Measurements from ENCODE around the gene GGA3.

DNA sequence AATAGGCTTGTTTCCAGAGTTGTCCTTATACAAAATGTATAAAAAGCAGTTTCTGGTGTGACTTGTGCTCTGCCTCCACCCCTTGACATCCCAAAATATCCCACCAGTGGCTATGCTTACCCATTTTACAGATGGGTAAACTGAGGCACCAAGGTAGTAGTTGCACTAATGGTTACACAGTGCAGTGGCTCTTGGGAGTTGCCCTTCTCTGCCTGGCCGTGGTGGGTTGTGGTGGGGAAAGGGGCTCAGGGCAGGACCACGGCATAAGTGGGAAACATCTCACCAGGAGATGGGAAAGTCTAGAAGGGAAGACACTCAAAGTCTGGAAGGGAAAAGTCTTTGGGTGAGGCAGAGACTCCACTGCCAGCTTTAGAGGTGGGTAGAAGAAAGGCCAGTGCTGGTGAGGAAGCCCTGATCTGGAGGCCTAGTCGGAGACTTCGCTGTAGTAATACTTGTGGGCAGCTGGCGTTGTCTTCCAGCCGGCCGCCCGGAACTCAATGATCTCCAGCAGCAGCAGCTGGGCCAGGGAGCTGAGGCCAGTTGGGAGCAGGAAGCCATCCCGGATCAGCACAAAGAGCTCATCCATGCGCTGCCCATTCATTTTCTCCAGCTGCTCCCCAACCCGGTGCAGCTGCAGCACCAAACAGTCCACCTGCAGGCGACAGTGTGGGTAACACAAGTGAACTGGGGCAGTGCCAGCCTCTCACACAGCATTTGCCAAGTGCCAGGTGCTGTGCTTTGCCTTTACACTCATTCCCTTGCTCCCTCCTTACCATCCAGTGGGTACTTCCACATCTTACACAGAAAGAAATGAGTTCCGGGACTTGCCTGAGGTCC lies 5.1 kb upstream of the GGA3 start:
- TF ChIP-seq SMC3 (IDR thresholded peaks at IDR 0.05), result no peak
- TF ChIP-seq, protein P1, sequence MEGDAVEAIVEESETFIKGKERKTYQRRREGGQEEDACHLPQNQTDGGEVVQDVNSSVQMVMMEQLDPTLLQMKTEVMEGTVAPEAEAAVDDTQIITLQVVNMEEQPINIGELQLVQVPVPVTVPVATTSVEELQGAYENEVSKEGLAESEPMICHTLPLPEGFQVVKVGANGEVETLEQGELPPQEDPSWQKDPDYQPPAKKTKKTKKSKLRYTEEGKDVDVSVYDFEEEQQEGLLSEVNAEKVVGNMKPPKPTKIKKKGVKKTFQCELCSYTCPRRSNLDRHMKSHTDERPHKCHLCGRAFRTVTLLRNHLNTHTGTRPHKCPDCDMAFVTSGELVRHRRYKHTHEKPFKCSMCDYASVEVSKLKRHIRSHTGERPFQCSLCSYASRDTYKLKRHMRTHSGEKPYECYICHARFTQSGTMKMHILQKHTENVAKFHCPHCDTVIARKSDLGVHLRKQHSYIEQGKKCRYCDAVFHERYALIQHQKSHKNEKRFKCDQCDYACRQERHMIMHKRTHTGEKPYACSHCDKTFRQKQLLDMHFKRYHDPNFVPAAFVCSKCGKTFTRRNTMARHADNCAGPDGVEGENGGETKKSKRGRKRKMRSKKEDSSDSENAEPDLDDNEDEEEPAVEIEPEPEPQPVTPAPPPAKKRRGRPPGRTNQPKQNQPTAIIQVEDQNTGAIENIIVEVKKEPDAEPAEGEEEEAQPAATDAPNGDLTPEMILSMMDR (IDR thresholded peaks at IDR 0.05), result no peak
- no peak for TF ChIP-seq JUNB (IDR thresholded peaks at IDR 0.05)
- no peak for TF ChIP-seq RFX5 (IDR thresholded peaks at IDR 0.05)
- TF ChIP-seq, protein P2, sequence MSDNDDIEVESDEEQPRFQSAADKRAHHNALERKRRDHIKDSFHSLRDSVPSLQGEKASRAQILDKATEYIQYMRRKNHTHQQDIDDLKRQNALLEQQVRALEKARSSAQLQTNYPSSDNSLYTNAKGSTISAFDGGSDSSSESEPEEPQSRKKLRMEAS (IDR thresholded peaks at IDR 0.05), result no peak
- no peak for TF ChIP-seq POLR2A (IDR thresholded peaks at IDR 0.05; ENCODE audit: low read length)
- no peak for TF ChIP-seq FOSL2 (IDR thresholded peaks at IDR 0.05)
- TF ChIP-seq FOSL2 (CRISPR knock-in tag; IDR thresholded peaks at IDR 0.05), result no peak
- TF ChIP-seq EP300 (IDR thresholded peaks at IDR 0.05), result no peak

All from A549 (cell line).